ENCODE data around the gene KRTAP12-1. TPM values are rescaled to one million over a fixed set of nuclear protein-coding genes. Genes with fewer than 3 reads are reported as not detected.
"Not testable (repeated sequence)": the region's sequence is repeated elsewhere in the genome, so short reads cannot be mapped to it uniquely, and the experiment has no call there.

The KRTAP12-1 gene
- polyA plus RNA-seq, 5 donors = not detected

DNA sequence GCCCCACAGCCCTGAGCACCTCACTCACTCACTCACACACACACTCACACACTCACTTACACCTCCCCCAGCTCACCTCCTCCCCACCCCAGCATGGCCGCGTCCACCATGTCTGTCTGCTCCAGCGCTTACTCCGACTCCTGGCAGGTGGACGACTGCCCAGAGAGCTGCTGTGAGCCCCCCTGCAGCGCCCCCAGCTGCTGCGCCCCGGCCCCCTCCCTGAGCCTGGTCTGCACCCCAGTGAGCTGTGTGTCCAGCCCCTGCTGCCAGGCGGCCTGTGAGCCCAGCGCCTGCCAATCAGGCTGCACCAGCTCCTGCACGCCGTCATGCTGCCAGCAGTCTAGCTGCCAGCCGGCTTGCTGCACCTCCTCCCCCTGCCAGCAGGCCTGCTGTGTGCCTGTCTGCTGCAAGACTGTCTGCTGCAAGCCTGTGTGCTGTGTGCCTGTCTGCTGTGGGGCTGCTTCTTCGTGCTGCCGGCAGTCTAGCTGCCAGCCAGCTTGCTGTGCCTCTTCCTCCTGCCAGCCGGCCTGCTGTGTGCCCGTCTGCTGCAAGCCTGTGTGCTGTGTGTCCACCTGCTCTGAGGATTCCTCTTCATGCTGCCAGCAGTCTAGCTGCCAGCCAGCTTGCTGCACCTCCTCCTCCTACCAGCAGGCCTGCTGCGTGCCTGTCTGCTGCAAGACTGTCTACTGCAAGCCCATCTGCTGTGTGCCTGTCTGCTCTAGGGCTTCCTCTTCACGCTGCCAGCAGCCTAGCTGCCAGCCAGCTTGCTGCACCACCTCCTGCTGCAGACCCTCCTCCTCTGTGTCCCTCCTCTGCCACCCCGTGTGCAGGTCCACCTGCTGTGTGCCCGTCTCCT is 35.4 kb downstream of the KRTAP12-1 start, which contains the start of gene KRTAP10-11:
Gene KRTAP10-11, plus strand, starts transcription at position 49 of the 856 bp plus-strand sequence. Its CDS starts 45 bp downstream, at position 94.
- not testable (repeated sequence) for DNase-seq

GRCh38 chr21:44644878-44645277 is 37.1 kb downstream of the KRTAP12-1 start:
- DNase-seq = no peak

DNA sequence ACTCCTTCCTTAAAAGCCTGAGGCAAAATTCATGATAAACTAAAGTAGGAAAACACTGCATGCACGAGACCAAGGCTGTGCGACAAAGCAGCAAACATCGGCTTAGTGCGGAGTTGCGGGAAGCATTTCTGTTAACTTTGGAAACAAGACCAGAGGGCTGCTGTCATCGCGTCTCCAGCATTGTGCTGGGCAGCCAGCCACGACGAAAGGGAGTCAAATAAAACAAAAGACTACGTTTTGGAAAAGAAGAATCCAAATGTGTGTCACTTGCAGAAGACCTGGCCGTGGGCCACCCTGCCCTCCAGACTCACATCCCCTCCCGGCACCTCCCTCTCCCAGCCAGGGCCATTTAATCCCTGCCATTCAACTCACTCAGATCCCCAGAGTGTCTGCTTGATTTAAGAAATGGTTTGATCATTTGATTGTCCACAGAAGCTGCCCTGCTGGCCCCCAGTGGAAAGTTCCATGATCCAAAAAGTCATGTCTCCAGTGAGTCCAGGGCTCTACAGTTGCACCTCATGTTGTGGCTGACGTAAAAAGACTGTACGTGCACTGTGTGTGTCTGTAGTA is 38.1 kb downstream of the KRTAP12-1 start:
- DNase-seq = no peak

- DNase-seq = no peak
Measured at GRCh38 chr21:44640761-44641160, 41.2 kb downstream of the KRTAP12-1 start.

- DNase-seq = no peak
Measured at GRCh38 chr21:44639331-44639655, 42.7 kb downstream of the KRTAP12-1 start.

GRCh38 chr21:44638506-44639330 is 43.2 kb downstream of the KRTAP12-1 start:
- not testable (repeated sequence) for DNase-seq

- not testable (repeated sequence) for DNase-seq
Measured at GRCh38 chr21:44637851-44638348, 44.1 kb downstream of the KRTAP12-1 start.

- no peak for DNase-seq
Measured at GRCh38 chr21:44637018-44637850, 44.7 kb downstream of the KRTAP12-1 start, which contains the start of gene KRTAP10-10. KRTAP10-10 (plus strand) TSS chr21:44637356; CDS start chr21:44637418, 62 bp downstream.

- DNase-seq = no peak
Measured at GRCh38 chr21:44636209-44637017, 45.5 kb downstream of the KRTAP12-1 start.

DNA sequence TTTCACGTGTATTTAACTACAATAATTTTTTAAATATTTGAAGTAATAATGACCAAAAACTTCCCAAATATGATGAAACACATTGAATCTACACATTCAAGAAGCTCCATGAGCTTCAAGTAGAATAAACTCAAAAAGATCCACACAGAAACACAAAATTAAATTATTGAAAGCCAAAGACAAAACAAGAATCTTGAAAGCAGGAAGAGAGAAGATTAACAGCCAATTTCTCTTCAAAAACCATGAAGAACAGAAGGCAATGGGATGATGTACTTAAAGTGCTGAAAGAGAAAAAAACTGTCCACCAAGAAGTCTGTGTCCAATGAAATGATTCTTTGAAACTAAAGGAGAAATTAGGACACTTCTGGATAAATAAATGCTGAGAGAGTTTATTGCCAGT is 49.9 kb downstream of the KRTAP12-1 start:
- no peak for DNase-seq

Other genes starting within 250 kb of the KRTAP12-1 start
- gene LRRC3, start 226.7 kb downstream of the KRTAP12-1 start, polyA plus RNA-seq (ENCODE audit: insufficient read depth in 1 of 5, insufficient read length in 5 of 5, low replicate concordance in 1 of 5) = 1 to 10 TPM; 4.2 to 6.6 (median 5.9) TPM
- gene KRTAP10-1, start 142.0 kb downstream of the KRTAP12-1 start, polyA plus RNA-seq (ENCODE audit: insufficient read depth in 1 of 5, insufficient read length in 5 of 5, low replicate concordance in 1 of 5) = not detected
- not detected for gene KRTAP10-2, start 130.7 kb downstream of the KRTAP12-1 start, polyA plus RNA-seq (ENCODE audit: insufficient read depth in 1 of 5, insufficient read length in 5 of 5, low replicate concordance in 1 of 5)
- gene KRTAP10-3, start 123.4 kb downstream of the KRTAP12-1 start, polyA plus RNA-seq (ENCODE audit: insufficient read depth in 1 of 5, insufficient read length in 5 of 5, low replicate concordance in 1 of 5) = not detected
- not detected for gene KRTAP10-4, start 108.4 kb downstream of the KRTAP12-1 start, polyA plus RNA-seq (ENCODE audit: insufficient read depth in 1 of 5, insufficient read length in 5 of 5, low replicate concordance in 1 of 5)
- gene KRTAP10-5, start 101.6 kb downstream of the KRTAP12-1 start, polyA plus RNA-seq (ENCODE audit: insufficient read depth in 1 of 5, insufficient read length in 5 of 5, low replicate concordance in 1 of 5) = not detected
- gene KRTAP10-6, start 89.7 kb downstream of the KRTAP12-1 start, polyA plus RNA-seq (ENCODE audit: insufficient read depth in 1 of 5, insufficient read length in 5 of 5, low replicate concordance in 1 of 5) = not detected
- not detected for gene KRTAP10-7, start 81.6 kb downstream of the KRTAP12-1 start, polyA plus RNA-seq (ENCODE audit: insufficient read depth in 1 of 5, insufficient read length in 5 of 5, low replicate concordance in 1 of 5)
- gene KRTAP10-8, start 70.1 kb downstream of the KRTAP12-1 start, polyA plus RNA-seq (ENCODE audit: insufficient read depth in 1 of 5, insufficient read length in 5 of 5, low replicate concordance in 1 of 5) = not detected
- gene KRTAP10-9, start 55.1 kb downstream of the KRTAP12-1 start, polyA plus RNA-seq (ENCODE audit: insufficient read depth in 1 of 5, insufficient read length in 5 of 5, low replicate concordance in 1 of 5) = not detected
- not detected for gene KRTAP10-10, start 44.8 kb downstream of the KRTAP12-1 start, polyA plus RNA-seq (ENCODE audit: insufficient read depth in 1 of 5, insufficient read length in 5 of 5, low replicate concordance in 1 of 5)
- gene KRTAP10-11, start 35.7 kb downstream of the KRTAP12-1 start, polyA plus RNA-seq (ENCODE audit: insufficient read depth in 1 of 5, insufficient read length in 5 of 5, low replicate concordance in 1 of 5) = not detected
- not detected for gene KRTAP12-4, start 27.5 kb downstream of the KRTAP12-1 start, polyA plus RNA-seq (ENCODE audit: insufficient read depth in 1 of 5, insufficient read length in 5 of 5, low replicate concordance in 1 of 5)
- gene KRTAP12-3, start 24.2 kb downstream of the KRTAP12-1 start, polyA plus RNA-seq (ENCODE audit: insufficient read depth in 1 of 5, insufficient read length in 5 of 5, low replicate concordance in 1 of 5) = not detected
- not detected for gene KRTAP12-2, start 15.2 kb downstream of the KRTAP12-1 start, polyA plus RNA-seq (ENCODE audit: insufficient read depth in 1 of 5, insufficient read length in 5 of 5, low replicate concordance in 1 of 5)
- gene KRTAP10-12, start 15.0 kb upstream of the KRTAP12-1 start, polyA plus RNA-seq (ENCODE audit: insufficient read depth in 1 of 5, insufficient read length in 5 of 5, low replicate concordance in 1 of 5) = not detected
- gene TSPEAR, start 29.4 kb upstream of the KRTAP12-1 start, polyA plus RNA-seq (ENCODE audit: insufficient read depth in 1 of 5, insufficient read length in 5 of 5, low replicate concordance in 1 of 5) = 1 to 10 TPM; 2.0 to 4.4 (median 3.0) TPM
- 100 to 1,000 TPM; 110 to 155 (median 135) TPM for gene UBE2G2, start 119.7 kb upstream of the KRTAP12-1 start, polyA plus RNA-seq (ENCODE audit: insufficient read depth in 1 of 5, insufficient read length in 5 of 5, low replicate concordance in 1 of 5)
- 100 to 1,000 TPM; 116 to 138 (median 124) TPM for gene SUMO3, start 135.9 kb upstream of the KRTAP12-1 start, polyA plus RNA-seq (ENCODE audit: insufficient read depth in 1 of 5, insufficient read length in 5 of 5, low replicate concordance in 1 of 5)
- 100 to 1,000 TPM; 190 to 221 (median 212) TPM for gene PTTG1IP, start 191.5 kb upstream of the KRTAP12-1 start, polyA plus RNA-seq (ENCODE audit: insufficient read depth in 1 of 5, insufficient read length in 5 of 5, low replicate concordance in 1 of 5)
- gene ITGB2, start 238.7 kb upstream of the KRTAP12-1 start, polyA plus RNA-seq (ENCODE audit: insufficient read depth in 1 of 5, insufficient read length in 5 of 5, low replicate concordance in 1 of 5) = 10 to 100 TPM in 2 of 5 donors, 1 to 10 TPM in 3; 7.3 to 16.1 (median 8.6) TPM

Data from right lung (tissue), 5 donors.